ENCODE measurements around the gene CSF3.

The CSF3 gene

DNA sequence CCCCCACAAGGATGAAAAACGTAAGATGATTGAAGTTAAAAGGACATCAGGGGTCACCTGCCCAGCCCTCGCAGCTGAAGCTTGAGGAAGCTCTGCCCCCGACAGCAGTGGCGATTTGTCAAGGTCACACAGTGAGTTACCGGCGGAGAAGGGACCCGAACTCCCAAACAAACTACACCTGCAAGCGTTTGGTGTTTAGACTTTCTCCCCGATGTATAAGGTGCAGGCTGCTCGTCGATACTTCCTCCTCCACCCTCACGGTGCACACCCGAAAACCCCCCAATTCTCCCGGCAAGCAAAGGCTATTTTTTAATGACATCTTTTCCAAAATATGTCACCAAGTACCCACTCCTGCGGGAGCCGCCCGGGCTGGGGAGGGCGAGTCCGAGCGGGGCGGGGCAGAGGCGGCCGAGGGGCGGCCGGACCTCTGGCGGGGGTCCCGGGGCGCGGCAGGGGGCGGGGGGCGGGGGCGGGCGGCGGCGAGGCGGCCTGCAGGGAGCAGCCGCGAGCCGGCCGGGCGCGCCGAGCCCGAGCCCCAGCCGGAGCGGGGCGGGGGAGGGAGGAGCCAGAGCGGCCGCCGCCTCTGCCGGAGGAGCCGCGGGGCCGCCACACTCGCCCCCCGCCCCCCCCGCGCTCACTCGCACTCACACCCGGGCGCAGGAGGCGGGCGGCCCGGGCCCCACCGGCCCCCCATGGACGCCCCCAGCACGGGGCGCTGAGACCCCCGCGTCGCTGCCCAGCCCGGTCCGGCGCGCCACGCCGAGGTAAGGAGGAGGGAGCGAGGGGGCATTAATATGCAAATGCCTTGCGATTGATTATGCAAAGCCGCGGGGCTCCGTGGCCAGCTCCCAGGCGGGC is 47.3 kb downstream of the CSF3 start, which contains the start of gene THRA:
Gene THRA, plus strand, starts transcription at position 637 of the 858 bp plus-strand sequence. CDS start 11,524 bp downstream, outside the sequence.
- peak; percentile 87 for DNase-seq (ENCODE audit: low spot score)

DNA sequence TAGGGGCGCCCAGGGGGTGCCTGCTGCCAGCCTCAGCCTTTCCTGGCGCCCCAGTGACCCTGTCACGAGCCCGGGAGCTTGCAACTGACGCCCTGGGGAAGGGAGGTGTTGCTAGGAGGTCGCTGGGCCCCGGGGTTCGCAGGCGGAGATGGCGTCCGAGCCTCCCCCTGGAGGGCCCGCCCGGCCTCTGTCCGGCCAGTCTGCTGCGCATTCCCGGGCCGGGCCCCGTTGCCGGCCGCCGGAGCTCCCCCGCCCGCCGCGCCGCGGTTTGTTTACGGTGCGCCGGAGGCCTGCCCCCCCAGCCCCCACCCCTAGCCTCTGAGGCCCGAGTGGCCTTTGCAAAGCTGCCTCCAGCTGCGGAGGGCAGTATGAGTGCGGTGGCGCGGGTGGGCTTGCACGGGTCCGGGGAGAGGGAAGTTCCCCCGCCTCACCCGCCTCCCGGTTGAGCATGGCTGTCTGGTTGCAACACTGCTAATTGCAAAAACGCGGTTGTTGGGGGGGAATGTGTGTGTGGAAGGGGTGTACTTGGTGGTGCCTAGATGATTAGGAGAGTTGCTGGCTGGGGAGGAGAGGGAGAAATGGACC is 48.0 kb downstream of the CSF3 start:
- peak; percentile 45 for DNase-seq (ENCODE audit: low spot score)

DNA sequence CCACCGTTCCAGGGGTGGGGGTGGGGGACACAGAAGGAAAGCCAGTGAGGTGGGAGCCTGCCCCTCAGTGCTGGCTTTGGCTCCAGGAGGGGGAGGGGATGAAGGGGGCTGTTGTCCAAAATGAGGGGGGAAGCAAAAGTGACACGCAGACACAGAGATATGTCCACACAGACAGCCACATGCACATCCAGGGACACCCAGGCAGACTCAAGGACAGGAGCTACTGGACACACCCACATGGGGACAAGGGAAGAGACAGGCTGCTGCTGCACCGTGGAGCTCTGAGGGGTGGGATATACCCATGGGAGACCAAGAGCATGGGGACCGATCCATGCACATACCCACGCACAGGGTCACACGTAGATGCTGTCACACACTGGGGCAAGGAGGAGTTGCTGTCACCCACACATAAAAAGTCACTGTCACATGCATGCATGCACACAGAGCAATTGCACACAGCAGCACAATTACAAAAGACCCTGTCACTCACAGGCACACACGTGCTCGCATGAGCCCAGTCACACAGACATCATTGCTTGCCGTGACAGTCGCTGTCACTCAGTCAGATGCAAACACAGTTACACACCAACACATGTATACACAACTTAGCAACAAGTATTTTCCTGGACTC is 48.8 kb downstream of the CSF3 start:
- peak; percentile 74 for DNase-seq (ENCODE audit: low spot score)

DNA sequence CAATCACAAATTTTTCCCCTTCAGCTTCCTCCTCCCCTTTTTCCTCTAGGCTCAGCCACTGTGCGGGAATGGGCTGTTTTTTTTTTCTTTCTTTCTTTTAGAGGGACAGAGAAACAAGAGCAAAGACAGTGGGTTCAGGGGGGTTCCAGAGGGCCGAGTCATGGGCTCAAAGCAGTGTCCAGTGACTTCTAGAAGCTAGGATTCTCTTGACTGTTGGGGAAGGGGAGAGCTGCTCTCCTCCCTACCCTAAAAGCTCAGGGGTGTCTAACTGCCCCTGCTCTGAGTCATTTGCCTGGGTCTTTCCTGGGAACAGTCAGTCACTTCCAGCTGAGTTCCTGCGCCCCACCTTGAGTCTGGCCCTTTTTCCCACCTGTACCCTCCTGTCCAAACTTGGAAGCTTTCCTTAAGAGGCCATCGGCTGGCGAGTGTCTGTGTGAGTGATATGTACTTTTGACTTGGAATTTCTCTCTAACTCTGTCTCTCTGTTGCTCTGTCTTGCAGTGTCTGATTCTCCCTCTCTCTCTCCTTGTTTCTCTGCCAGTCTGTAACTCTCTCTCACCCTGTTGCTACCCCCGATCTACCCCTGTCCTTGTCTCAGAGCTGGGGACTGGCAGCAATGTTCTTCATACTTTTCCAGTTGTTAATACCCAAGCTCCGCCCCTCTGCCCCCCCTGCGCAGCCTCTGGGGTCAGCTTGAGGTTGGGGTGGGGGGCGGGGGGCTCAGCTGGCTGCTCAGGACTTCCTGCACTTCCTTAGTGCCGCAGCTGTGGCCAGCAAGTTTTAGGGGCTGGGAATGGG is 49.9 kb downstream of the CSF3 start:
- DNase-seq (ENCODE audit: low spot score): peak; percentile 41

DNA sequence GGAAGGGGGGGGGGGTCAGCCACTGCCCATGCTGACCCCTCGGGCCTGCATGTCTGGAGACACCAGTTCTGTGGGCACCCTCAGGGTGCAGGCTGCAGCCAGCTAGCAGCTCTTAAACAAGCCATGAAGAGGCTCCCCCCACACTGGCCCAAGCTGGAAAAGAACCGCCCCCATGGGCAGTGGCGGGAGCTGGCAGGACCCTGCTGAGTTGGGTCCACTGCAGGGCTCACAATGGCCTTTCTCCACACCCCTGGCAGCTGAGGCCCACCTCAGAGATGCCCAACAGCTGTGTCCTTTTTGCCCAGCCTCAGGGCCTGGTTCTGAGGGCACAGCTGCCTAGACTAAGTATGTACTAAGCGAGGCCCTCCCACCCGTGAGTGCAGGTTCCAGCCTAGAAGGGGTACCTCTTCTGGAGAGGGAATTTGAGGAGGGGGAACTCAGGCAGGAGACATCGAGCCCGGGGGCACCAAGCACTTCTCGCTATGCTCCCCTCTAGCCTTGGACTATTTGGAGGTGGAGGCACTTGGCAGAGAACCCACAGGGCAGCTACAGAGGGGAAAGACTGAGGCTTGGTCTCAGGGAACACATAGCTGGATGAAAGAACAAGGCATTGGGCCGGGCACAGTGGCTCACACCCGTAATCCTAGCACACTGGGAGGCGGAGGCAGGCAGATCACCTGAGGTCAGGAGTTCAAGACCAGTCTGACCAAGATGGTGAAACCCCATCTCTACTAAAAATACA is 50.7 kb downstream of the CSF3 start:
- peak; percentile 35 for DNase-seq (ENCODE audit: low spot score)

Measured in Ammon's horn (tissue), 1 donor.